MM.1S (cell line): ENCODE results near the gene SIT1.
"Not testable (repeated sequence)": the region's sequence is repeated elsewhere in the genome, so short reads cannot be mapped to it uniquely, and the experiment has no call there.

ENCODE experiments used
- EZH2phosphoT487 ChIP-seq: fragments of 300-600 bp; sonication (generic); IDR thresholded peaks from 2 replicates; pipeline ENCODE4 v1.6.1; 2018; ENCODE audit warnings: antibody characterized with exemption, low read length
- TF ChIP-seq, protein P1 (sequence below): fragments of 300-600 bp; sonication (generic); IDR thresholded peaks from 2 replicates; pipeline ENCODE4 v1.5.1; 2016; ENCODE audit warnings: antibody characterized with exemption, low read length, mixed read lengths

DNA sequence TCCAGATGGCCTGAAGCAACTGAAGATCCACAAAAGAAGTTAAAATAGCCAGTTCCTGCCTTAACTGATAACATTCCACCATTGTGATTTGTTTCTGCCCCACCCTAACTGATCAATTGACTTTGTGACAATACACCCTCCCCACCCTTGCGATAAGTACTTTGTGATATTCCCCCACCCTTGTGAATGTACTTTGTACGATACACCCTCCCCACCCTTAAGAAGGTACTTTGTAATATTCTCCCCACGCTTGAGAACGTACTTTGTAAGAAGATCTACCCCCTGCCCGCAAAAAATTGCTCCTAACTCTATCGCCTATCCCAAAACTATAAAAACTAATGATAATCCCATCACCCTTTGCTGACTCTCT is 13.9 kb downstream of the SIT1 start:
- TF ChIP-seq, protein P1, sequence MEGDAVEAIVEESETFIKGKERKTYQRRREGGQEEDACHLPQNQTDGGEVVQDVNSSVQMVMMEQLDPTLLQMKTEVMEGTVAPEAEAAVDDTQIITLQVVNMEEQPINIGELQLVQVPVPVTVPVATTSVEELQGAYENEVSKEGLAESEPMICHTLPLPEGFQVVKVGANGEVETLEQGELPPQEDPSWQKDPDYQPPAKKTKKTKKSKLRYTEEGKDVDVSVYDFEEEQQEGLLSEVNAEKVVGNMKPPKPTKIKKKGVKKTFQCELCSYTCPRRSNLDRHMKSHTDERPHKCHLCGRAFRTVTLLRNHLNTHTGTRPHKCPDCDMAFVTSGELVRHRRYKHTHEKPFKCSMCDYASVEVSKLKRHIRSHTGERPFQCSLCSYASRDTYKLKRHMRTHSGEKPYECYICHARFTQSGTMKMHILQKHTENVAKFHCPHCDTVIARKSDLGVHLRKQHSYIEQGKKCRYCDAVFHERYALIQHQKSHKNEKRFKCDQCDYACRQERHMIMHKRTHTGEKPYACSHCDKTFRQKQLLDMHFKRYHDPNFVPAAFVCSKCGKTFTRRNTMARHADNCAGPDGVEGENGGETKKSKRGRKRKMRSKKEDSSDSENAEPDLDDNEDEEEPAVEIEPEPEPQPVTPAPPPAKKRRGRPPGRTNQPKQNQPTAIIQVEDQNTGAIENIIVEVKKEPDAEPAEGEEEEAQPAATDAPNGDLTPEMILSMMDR = not testable (repeated sequence)
- not testable (repeated sequence) for TF ChIP-seq EZH2phosphoT487
